ENCODE results near the gene NUDT16. TPM values are rescaled to one million over a fixed set of nuclear protein-coding genes. Genes with fewer than 3 reads are reported as not detected.

NUDT16 gene
- total RNA-seq, 2 experiments from 2014 or later, result 9.8 to 11.5 TPM

DNA sequence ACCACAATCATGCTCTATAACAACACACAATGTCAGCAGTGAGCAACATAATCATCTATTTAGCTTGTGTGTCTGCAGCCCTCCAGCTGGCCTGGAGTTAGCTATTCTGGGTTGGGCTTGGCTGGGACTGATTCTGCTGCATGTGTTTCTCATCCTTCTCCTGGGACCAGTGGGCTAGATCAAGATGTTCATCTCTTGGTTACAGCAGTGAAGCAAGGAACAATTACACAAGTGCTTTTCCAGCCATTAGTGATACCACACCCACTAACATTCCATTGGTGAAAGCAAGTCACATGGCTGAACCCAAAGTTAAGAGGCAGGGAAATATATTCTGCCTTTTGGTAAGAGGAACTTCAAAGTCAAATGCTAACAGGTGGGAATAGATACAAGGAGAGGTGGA lies 14.6 kb downstream of the NUDT16 start:
- Mint-ChIP-seq H3K36me3 (no peaks in the 10 kb centered on the region), H3K27ac (no peak overlapping the region), H3K27me3 (peaks cover 2% of the 10 kb centered on the region), H3K9me3 (ENCODE audit: low read depth) (peaks cover 2% of the 10 kb centered on the region), H3K4me3 (no peak overlapping the region), H3K4me1 (no peaks in the 10 kb centered on the region)
- ATAC-seq, result no peak
- no peak for DNase-seq
- CTCF ChIA-PET, result no interaction called here

GRCh38 chr3:131397889-131398288 lies 16.3 kb downstream of the NUDT16 start:
- Mint-ChIP-seq H3K4me3 (no peak overlapping the region), H3K9me3 (ENCODE audit: low read depth) (peaks cover 2% of the 10 kb centered on the region), H3K27ac (no peak overlapping the region), H3K36me3 (no peaks in the 10 kb centered on the region), H3K27me3 (peaks cover 2% of the 10 kb centered on the region), H3K4me1 (no peaks in the 10 kb centered on the region)
- no peak for DNase-seq
- CTCF ChIA-PET, result no interaction called here
- ATAC-seq, result no peak

- peaks cover 2% of the 10 kb centered on the region for H3K9me3 Mint-ChIP-seq (ENCODE audit: low read depth)
- DNase-seq (no peak), ATAC-seq (no peak)
- no peaks in the 10 kb centered on the region for H3K36me3 Mint-ChIP-seq
- CTCF ChIA-PET, result no interaction called here
- no peaks in the 10 kb centered on the region for H3K27me3 Mint-ChIP-seq
- no peaks in the 10 kb centered on the region for H3K4me1 Mint-ChIP-seq
- H3K4me3 Mint-ChIP-seq, result no peak overlapping the region
- H3K27ac Mint-ChIP-seq, result no peak overlapping the region
These were observed 20.4 kb downstream of the NUDT16 start for GRCh38 chr3:131401978-131402377.

GRCh38 chr3:131402391-131403039 lies 20.9 kb downstream of the NUDT16 start:
- no peaks in the 10 kb centered on the region for H3K4me1 Mint-ChIP-seq
- H3K9me3 Mint-ChIP-seq (ENCODE audit: low read depth), result peaks cover 2% of the 10 kb centered on the region
- ATAC-seq (no peak), DNase-seq (no peak)
- H3K36me3 Mint-ChIP-seq, result no peaks in the 10 kb centered on the region
- H3K4me3 Mint-ChIP-seq, result no peak overlapping the region
- no peaks in the 10 kb centered on the region for H3K27me3 Mint-ChIP-seq
- no peak overlapping the region for H3K27ac Mint-ChIP-seq
- CTCF ChIA-PET, result no interaction called here

GRCh38 chr3:131403216-131403895 lies 21.8 kb downstream of the NUDT16 start:
- no peaks in the 10 kb centered on the region for H3K4me1 Mint-ChIP-seq
- ATAC-seq (no peak), DNase-seq (no peak)
- CTCF ChIA-PET, result no interaction called here
- H3K4me3 Mint-ChIP-seq, result no peak overlapping the region
- no peaks in the 10 kb centered on the region for H3K27me3 Mint-ChIP-seq
- H3K27ac Mint-ChIP-seq, result no peak overlapping the region
- no peaks in the 10 kb centered on the region for H3K36me3 Mint-ChIP-seq
- peaks cover 2% of the 10 kb centered on the region for H3K9me3 Mint-ChIP-seq (ENCODE audit: low read depth)

GRCh38 chr3:131405411-131405810 lies 23.8 kb downstream of the NUDT16 start:
- H3K9me3 Mint-ChIP-seq (ENCODE audit: low read depth), result peaks cover 2% of the 10 kb centered on the region
- H3K27ac Mint-ChIP-seq, result no peak overlapping the region
- DNase-seq, result no peak
- CTCF ChIA-PET, result interaction anchor here (0.9 kb wide), 1 partner anchor 18 kb away, joined by 3 read pairs; no protein-coding TSS in a partner anchor
- no peak overlapping the region for H3K4me3 Mint-ChIP-seq
- no peaks in the 10 kb centered on the region for H3K4me1 Mint-ChIP-seq
- no peak for ATAC-seq
- H3K36me3 Mint-ChIP-seq, result no peaks in the 10 kb centered on the region
- H3K27me3 Mint-ChIP-seq, result no peaks in the 10 kb centered on the region

- H3K4me3 Mint-ChIP-seq, result no peak overlapping the region
- peaks cover under 1% of the 10 kb centered on the region for H3K27me3 Mint-ChIP-seq
- H3K27ac Mint-ChIP-seq, result no peak overlapping the region
- DNase-seq (no peak), ATAC-seq (no peak)
- CTCF ChIA-PET, result no interaction called here
- H3K4me1 Mint-ChIP-seq, result no peaks in the 10 kb centered on the region
- no peaks in the 10 kb centered on the region for H3K36me3 Mint-ChIP-seq
- peaks cover 2% of the 10 kb centered on the region for H3K9me3 Mint-ChIP-seq (ENCODE audit: low read depth)
These were observed 24.7 kb downstream of the NUDT16 start for GRCh38 chr3:131406274-131406673.

- Mint-ChIP-seq H3K36me3 (no peaks in the 10 kb centered on the region), H3K4me1 (peaks cover 5% of the 10 kb centered on the region), H3K27me3 (no peaks in the 10 kb centered on the region), H3K4me3 (no peak overlapping the region), H3K9me3 (ENCODE audit: low read depth) (peaks cover 5% of the 10 kb centered on the region), H3K27ac (no peak overlapping the region)
- ATAC-seq (no peak), DNase-seq (no peak)
- CTCF ChIA-PET, result interaction anchor here (0.9 kb wide), 1 partner anchor 37 kb away, joined by 4 read pairs; the partner anchor contains the start of gene NUDT16
These were observed 36.2 kb downstream of the NUDT16 start for GRCh38 chr3:131417751-131418150.

DNA sequence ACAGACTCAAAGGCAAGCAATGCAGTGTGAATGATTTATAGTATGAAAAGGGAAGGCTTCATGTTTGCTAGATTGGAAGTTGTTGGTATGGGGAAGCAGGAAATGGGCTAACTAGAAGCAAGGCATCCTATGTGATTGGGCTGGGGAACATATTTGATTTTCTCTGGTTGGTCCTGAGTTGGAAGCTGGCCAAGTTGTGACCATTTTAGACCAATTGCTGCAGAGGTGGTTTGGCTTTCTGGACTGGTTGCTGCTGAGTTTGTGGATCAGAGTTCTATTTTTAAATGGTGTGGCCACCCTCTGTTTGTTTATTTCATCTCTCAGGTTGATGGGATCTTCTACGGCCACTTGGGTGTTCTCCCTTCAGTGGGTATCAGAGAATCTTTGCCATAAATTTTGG lies 39.7 kb downstream of the NUDT16 start:
- no peaks in the 10 kb centered on the region for H3K27me3 Mint-ChIP-seq
- CTCF ChIA-PET, result no interaction called here
- H3K4me3 Mint-ChIP-seq, result no peak overlapping the region
- no peak overlapping the region for H3K27ac Mint-ChIP-seq
- H3K9me3 Mint-ChIP-seq (ENCODE audit: low read depth), result no peaks in the 10 kb centered on the region
- peaks cover 5% of the 10 kb centered on the region for H3K4me1 Mint-ChIP-seq
- DNase-seq (no peak), ATAC-seq (no peak)
- H3K36me3 Mint-ChIP-seq, result no peaks in the 10 kb centered on the region

GRCh38 chr3:131421957-131422498 lies 40.5 kb downstream of the NUDT16 start:
- ATAC-seq (no peak), DNase-seq (no peak)
- Mint-ChIP-seq H3K36me3 (no peaks in the 10 kb centered on the region), H3K4me3 (no peak overlapping the region), H3K27me3 (no peaks in the 10 kb centered on the region), H3K27ac (no peak overlapping the region), H3K4me1 (peaks cover 5% of the 10 kb centered on the region), H3K9me3 (ENCODE audit: low read depth) (no peaks in the 10 kb centered on the region)
- CTCF ChIA-PET, result no interaction called here

DNA sequence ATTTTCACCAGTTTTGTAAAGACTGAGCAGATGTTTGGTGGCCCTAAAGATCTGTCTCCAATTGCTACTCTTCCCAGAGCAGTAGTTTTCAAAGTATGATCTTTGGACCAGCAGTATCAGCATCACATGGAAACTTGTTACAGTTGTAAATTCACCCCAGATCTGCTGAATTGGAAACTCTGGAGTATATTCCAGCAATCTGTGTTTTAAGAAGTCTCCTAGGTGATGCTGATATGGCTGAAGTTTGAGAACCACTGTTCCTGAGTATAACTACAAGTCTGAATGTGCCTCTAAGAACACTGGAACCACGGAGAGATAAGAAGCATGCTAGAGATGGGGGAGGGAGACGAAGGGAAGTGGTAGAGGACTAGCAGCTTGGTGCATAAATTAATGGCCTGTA lies 45.7 kb downstream of the NUDT16 start:
- ATAC-seq (no peak), DNase-seq (no peak)
- H3K27me3 Mint-ChIP-seq, result no peaks in the 10 kb centered on the region
- no peak overlapping the region for H3K4me3 Mint-ChIP-seq
- H3K27ac Mint-ChIP-seq, result no peak overlapping the region
- H3K36me3 Mint-ChIP-seq, result no peaks in the 10 kb centered on the region
- CTCF ChIA-PET, result no interaction called here
- H3K9me3 Mint-ChIP-seq (ENCODE audit: low read depth), result no peaks in the 10 kb centered on the region
- peaks cover under 1% of the 10 kb centered on the region for H3K4me1 Mint-ChIP-seq

GRCh38 chr3:131431754-131432153 lies 50.2 kb downstream of the NUDT16 start:
- Mint-ChIP-seq H3K27ac (no peak overlapping the region), H3K27me3 (peaks cover 11% of the 10 kb centered on the region), H3K4me3 (no peak overlapping the region), H3K4me1 (no peaks in the 10 kb centered on the region), H3K36me3 (no peaks in the 10 kb centered on the region), H3K9me3 (ENCODE audit: low read depth) (no peaks in the 10 kb centered on the region)
- DNase-seq (no peak), ATAC-seq (no peak)
- CTCF ChIA-PET, result no interaction called here

DNA sequence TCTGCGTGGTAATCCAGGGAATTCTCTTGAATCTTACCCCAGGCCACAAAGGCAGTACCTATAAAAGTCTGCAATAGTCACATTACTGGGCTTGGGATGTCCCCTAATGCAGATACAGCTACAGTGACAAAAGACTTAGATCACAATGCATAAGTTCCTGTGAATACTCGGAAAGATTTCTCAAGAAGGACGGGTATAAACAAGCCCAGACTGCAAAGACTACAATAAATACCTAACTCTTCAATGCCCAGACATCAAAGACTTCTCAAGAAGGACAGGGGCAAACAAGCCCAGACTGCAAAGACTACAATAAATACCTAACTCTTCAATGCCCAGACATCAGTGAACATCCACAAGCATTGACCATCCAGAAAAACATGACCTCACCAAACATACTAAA lies 50.9 kb downstream of the NUDT16 start:
- CTCF ChIA-PET, result no interaction called here
- peaks cover 11% of the 10 kb centered on the region for H3K27me3 Mint-ChIP-seq
- no peaks in the 10 kb centered on the region for H3K36me3 Mint-ChIP-seq
- no peak for DNase-seq
- ATAC-seq, result no peak
- no peaks in the 10 kb centered on the region for H3K4me1 Mint-ChIP-seq
- no peak overlapping the region for H3K4me3 Mint-ChIP-seq
- no peak overlapping the region for H3K27ac Mint-ChIP-seq
- H3K9me3 Mint-ChIP-seq (ENCODE audit: low read depth), result peaks cover 2% of the 10 kb centered on the region

DNA sequence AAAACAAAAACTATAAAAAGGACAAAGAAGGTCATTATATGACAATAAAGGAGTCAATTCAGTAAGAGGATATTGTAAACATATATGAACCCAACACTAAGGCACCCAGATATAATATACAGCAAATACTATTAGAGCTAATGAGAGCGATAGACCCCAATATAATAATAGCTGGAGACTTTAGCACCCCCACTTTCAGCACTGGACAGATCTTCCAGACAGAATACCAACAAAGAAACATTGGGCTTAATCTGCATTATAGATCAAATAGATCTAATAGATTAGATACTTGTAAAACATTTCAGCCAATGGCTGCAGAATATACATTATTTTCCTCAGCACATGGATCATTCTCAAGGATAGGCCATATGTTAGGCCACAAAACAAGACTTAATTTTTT lies 53.4 kb downstream of the NUDT16 start:
- Mint-ChIP-seq H3K27ac (no peak overlapping the region), H3K9me3 (ENCODE audit: low read depth) (peaks cover 2% of the 10 kb centered on the region), H3K4me3 (no peak overlapping the region), H3K27me3 (peaks cover 14% of the 10 kb centered on the region), H3K36me3 (no peaks in the 10 kb centered on the region), H3K4me1 (no peaks in the 10 kb centered on the region)
- DNase-seq, result no peak
- CTCF ChIA-PET, result no interaction called here
- ATAC-seq, result no peak

Measured in activated CD8-positive, alpha-beta memory T cell treated with anti-CD3 and anti-CD28 coated beads, Interleukin-2, amount 10 ng/mL, durations not matched to agents 7 days and 5 days (primary cell).